HepG2 (cell line): ENCODE data around the gene ATP12A. TPM values are rescaled to one million over a fixed set of nuclear protein-coding genes. Genes with fewer than 3 reads are reported as not detected.

Experiments
- ATAC-seq: fragments of 200-7000 bp; cut with Tn5 transposase; 3 replicates; pipeline ENCODE4 v1.9.1; 2020; ENCODE audit warnings: mild to moderate bottlenecking, moderate library complexity
- BruUV-seq: library from RNA; stranded (reverse); fragments of 400-500 nt; replicated peaks from 2 replicates; lab custom pipeline; 2021; lab: Mats Ljungman, UMichigan
- CTCF ChIA-PET: fragments of 300-600 bp; formaldehyde crosslinking; extraction: SDS; loops from one replicate; lab custom pipeline; 2021; ENCODE audit warnings: low total read pairs, inconsistent platforms, low intra/inter-chr PET ratio; lab: Yijun Ruan, JAX
- POLR2A ChIA-PET: fragments of 350-600 bp; sonication (Branson Sonifier 250); formaldehyde crosslinking; loops from one replicate; lab custom pipeline; 2020; ENCODE audit warnings: antibody characterized with exemption, inconsistent platforms; lab: Yijun Ruan, JAX
- DNase-seq: peaks from one replicate; pipeline ENCODE4 v3.0.0-alpha.2; 2015; ENCODE audit warnings: low spot score
- FAIRE-seq: peaks from 3 replicates; lab custom pipeline; 2011; peaks lifted over from hg19 to GRCh38; lab: Jason Lieb, UNC
- H2AFZ ChIP-seq: one replicate; pipeline ENCODE4 v1.6.1; 2011; ENCODE audit warnings: low read length, inconsistent platforms
- H3K27ac ChIP-seq: fragments of 300-600 bp; 3 replicates; pipeline ENCODE4 v1.8.0; 2011; ENCODE audit warnings: mixed run types, mild to moderate bottlenecking, mixed read lengths, low read length, inconsistent platforms; ENCODE audit not compliant: insufficient read depth; ENCODE audit errors: extremely low read length
- H3K27me3 ChIP-seq, 2 experiments: fragments of 200-600 bp in 1 of 2; 2 replicates in 1 of 2; 3 replicates in 1 of 2; pipeline versions ENCODE4 v1.6.0 to v1.8.0; 2011; ENCODE audit warnings: low read length in 2 of 2, mild to moderate bottlenecking in 2 of 2, moderate library complexity in 2 of 2, inconsistent platforms in 1 of 2; ENCODE audit not compliant: insufficient read depth in 2 of 2, control insufficient read depth in 1 of 2
- H3K36me3 ChIP-seq, 2 experiments: fragments of 200-600 bp in 1 of 2; replicated peaks in 1 of 2; 2 replicates in 1 of 2; 3 replicates in 1 of 2; pipeline versions ENCODE4 v1.5.1 to v1.8.0; 2011; ENCODE audit warnings: low read length in 2 of 2, inconsistent platforms in 1 of 2; ENCODE audit not compliant: insufficient read depth in 2 of 2, control insufficient read depth in 1 of 2
- H3K4me1 ChIP-seq: 2 replicates; pipeline ENCODE4 v1.5.1; 2012; ENCODE audit warnings: low read length, inconsistent platforms; ENCODE audit not compliant: insufficient read depth
- H3K4me2 ChIP-seq: 2 replicates; pipeline ENCODE4 v1.6.0; 2011; ENCODE audit warnings: low read depth, low read length, inconsistent platforms
- H3K4me3 ChIP-seq, 3 experiments: fragments of 200-600 bp in 1 of 3; sonication (generic), shearing (Covaris generic) in 1 of 3; replicated peaks in 1 of 3; 2 replicates each; pipeline ENCODE4 v1.5.1; 2011 to 2016; ENCODE audit warnings: low read length in 3 of 3, inconsistent platforms in 2 of 3, low read depth in 2 of 3, mild to moderate bottlenecking in 2 of 3, control low read depth in 1 of 3, mixed read lengths in 1 of 3; ENCODE audit not compliant: insufficient read depth in 1 of 3
- H3K79me2 ChIP-seq: one replicate; pipeline ENCODE4 v1.6.1; 2011; ENCODE audit warnings: low read length, inconsistent platforms; ENCODE audit not compliant: insufficient read depth
- H3K9ac ChIP-seq: 2 replicates; pipeline ENCODE4 v1.6.0; 2011; ENCODE audit warnings: mild to moderate bottlenecking, low read depth, low read length, inconsistent platforms; ENCODE audit not compliant: insufficient read depth
- H3K9me3 ChIP-seq: 2 replicates; pipeline ENCODE4 v1.5.1; 2012; ENCODE audit warnings: mild to moderate bottlenecking, low read length
- H4K20me1 ChIP-seq: 2 replicates; pipeline ENCODE4 v1.6.0; 2011; ENCODE audit warnings: inconsistent platforms, mild to moderate bottlenecking, low read length, moderate library complexity; ENCODE audit not compliant: insufficient read depth
- HOXD1 ChIP-seq: sonication (generic); formaldehyde crosslinking; IDR thresholded peaks from 2 replicates; pipeline ENCODE4 v1.5.0; 2020; ENCODE audit warnings: missing genetic modification reagents
- IKZF1 ChIP-seq: fragments of 450-650 bp; IDR thresholded peaks from 2 replicates; pipeline ENCODE4 v1.7.1; 2016
- SIN3A ChIP-seq: IDR thresholded peaks from 2 replicates; pipeline ENCODE4 v1.6.1; 2011; ENCODE audit warnings: low read depth, mild to moderate bottlenecking, control low read depth, low read length, borderline replicate concordance
- ZNF121 ChIP-seq: sonication (generic); formaldehyde crosslinking; IDR thresholded peaks from 2 replicates; pipeline ENCODE4 v1.5.0; 2020; ENCODE audit warnings: mild to moderate bottlenecking, missing genetic modification reagents
- ZNF335 ChIP-seq: sonication (generic); formaldehyde crosslinking; IDR thresholded peaks from 2 replicates; pipeline ENCODE4 v1.4.0; 2020; ENCODE audit warnings: missing genetic modification reagents
- ZNF546 ChIP-seq: sonication (generic); formaldehyde crosslinking; conservative IDR thresholded peaks from 2 replicates; pipeline ENCODE4 v1.8.1; 2023; ENCODE audit warnings: mild to moderate bottlenecking, missing genetic modification reagents
- ZNF567 ChIP-seq: sonication (generic); formaldehyde crosslinking; IDR thresholded peaks from 2 replicates; pipeline ENCODE4 v1.8.1; 2023; ENCODE audit warnings: mild to moderate bottlenecking, missing genetic modification reagents, borderline replicate concordance
- ZNF780A ChIP-seq: sonication (generic); formaldehyde crosslinking; IDR thresholded peaks from 2 replicates; pipeline ENCODE4 v1.8.0; 2022; ENCODE audit warnings: mild to moderate bottlenecking, missing genetic modification reagents, moderate library complexity
- ZNF816 ChIP-seq: sonication (generic); formaldehyde crosslinking; IDR thresholded peaks from 2 replicates; pipeline ENCODE4 v1.8.0; 2022; ENCODE audit warnings: missing genetic modification reagents, mild to moderate bottlenecking, borderline replicate concordance
- WGBS: methylation state at CpG from one replicate; pipeline ENCODE4 v1.1.6; 2017; ENCODE audit warnings: low lambda C conversion rate; 5-methylcytosine and 5-hydroxymethylcytosine counted together
- in situ Hi-C: cut with HindIII; loops from 2 replicates; pipeline ENCODE4 v1.10.0; 2017; ENCODE audit warnings: low pct_unique_long_range_greater_than_20kb; ENCODE audit not compliant: extremely low pct_ligation_motif_present
- intact Hi-C: fragments of 100-400 bp; cut with micrococcal nuclease; formaldehyde crosslinking; loops from one replicate; pipeline ENCODE4 v1.10.0; 2022; ENCODE audit not compliant: unreplicated experiment
- polyA plus RNA-seq, 8 experiments: library from polyadenylated mRNA; depleted of rRNA in 3 of 8; stranded (reverse) in 7 of 8; unstranded in 1 of 8; fragments of >200 nt; fragmentation: Illumina TruSeq in 4 of 8; extraction: Trizol in 4 of 8; gene quantifications; 2 replicates each; pipeline versions ENCODE4 v1.2.1 to v1.2.3, GENCODE V29; 2011 to 2016; ENCODE audit warnings: low read depth in 4 of 8, missing spikeins in 1 of 8, mixed read lengths in 1 of 8; ENCODE audit not compliant: insufficient read depth in 1 of 8
- total RNA-seq, 5 experiments: library from RNA; depleted of rRNA; stranded (reverse); fragments of >200 nt; fragmentation: Illumina TruSeq; extraction: Trizol; gene quantifications; 2 replicates each; pipeline ENCODE4 v1.2.3, GENCODE V29; 2016; ENCODE audit warnings: low read depth in 1 of 5
- TF ChIP-seq, protein P1 (sequence below): sonication (generic); formaldehyde crosslinking; IDR thresholded peaks from 2 replicates; pipeline ENCODE4 v1.9.0; 2021; ENCODE audit warnings: missing genetic modification reagents, borderline replicate concordance
- TF ChIP-seq, protein P2 (sequence below): sonication (generic); formaldehyde crosslinking; conservative IDR thresholded peaks from 2 replicates; pipeline ENCODE4 v1.8.0; 2022; ENCODE audit warnings: missing genetic modification reagents

Gene ATP12A
- total and polyA plus RNA-seq, 2 of the 13 experiments (the other 11 are each of a cell fraction or from before 2014, with no cell fraction given) = not detected

DNA sequence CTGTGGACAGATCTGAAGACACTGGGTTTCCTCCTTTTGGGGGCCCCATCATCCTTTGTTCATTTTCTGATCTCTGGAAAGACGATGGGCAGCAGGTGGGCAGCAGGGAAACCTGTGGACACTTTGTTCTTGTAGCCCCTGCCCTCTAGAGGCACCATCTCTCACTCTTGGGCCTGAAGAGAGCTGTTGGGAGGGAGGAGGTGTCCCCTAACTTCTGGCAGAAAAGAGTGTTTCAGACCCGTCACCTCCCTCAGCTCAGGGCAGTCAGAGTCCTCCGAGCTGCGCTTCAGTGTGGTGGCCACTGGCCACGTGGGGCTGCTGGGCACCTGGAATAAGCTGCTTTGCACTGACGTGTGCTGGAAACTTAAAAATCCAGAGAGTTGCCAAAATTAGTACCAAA, 56.8 kb downstream of the ATP12A start:
- no peak overlapping the region for H2AFZ ChIP-seq
- no peak overlapping the region for H3K9ac ChIP-seq
- no peaks in the 10 kb centered on the region for H3K36me3 ChIP-seq
- H4K20me1 ChIP-seq = no peaks in the 10 kb centered on the region
- no peaks in the 10 kb centered on the region for H3K4me1 ChIP-seq
- DNase-seq = no peak
- 18% methylated on average over 6 of the region's 6 CpGs for WGBS
- peaks cover 0 to 2% of the 10 kb centered on the region in 2 experiments; a peak in 2 of 5 replicates for H3K27me3 ChIP-seq
- H3K9me3 ChIP-seq = no peaks in the 10 kb centered on the region
- TF ChIP-seq ZNF121 (CRISPR knock-in tag) (no peak), ZNF816 (CRISPR knock-in tag) (no peak), SIN3A (no peak), HOXD1 (CRISPR knock-in tag) (no peak), ZNF335 (CRISPR knock-in tag) (no peak)
- H3K79me2 ChIP-seq = no peaks in the 10 kb centered on the region
- FAIRE-seq = no peak
- in situ Hi-C loops (no loop called here), intact Hi-C loops (no loop called here)
- no peak overlapping the region for H3K4me3 ChIP-seq
- ChIA-PET CTCF (no interaction called here), POLR2A (no interaction called here)
- peak; percentile 34; the same call in 1 of the 3 replicates for ATAC-seq
- no TSS peak for BruUV-seq
- H3K27ac ChIP-seq = no peak overlapping the region
- no peak overlapping the region for H3K4me2 ChIP-seq

DNA sequence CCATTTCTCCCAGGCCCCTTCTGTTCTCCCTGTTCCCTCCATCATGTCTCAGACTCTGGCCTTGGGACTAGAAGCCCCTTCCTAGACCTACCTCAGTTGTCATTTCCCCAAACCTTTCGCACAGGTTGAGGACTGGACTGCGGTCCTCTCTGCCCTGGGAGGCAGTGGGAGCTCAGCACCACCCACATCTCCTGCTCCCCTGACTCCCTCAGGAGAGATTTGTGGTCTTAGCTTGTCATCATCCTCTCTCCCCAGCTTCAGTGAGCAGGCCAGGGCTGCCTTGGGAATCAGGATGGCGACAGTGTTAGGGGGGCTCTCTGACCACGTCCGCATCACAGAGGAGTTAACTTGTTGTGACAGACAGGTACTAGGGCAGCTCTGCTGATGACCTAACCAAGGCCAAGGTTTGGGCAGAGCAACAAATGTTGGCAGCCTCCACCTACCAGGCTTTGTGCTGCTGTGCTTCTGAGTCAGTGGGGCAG, 58.2 kb downstream of the ATP12A start:
- no peak overlapping the region for H3K4me3 ChIP-seq
- 67% methylated on average over 4 of the region's 5 CpGs for WGBS
- no peaks in the 10 kb centered on the region for H3K36me3 ChIP-seq
- no peak overlapping the region for H2AFZ ChIP-seq
- intact Hi-C loops = no loop called here
- H3K9me3 ChIP-seq = no peaks in the 10 kb centered on the region
- ChIA-PET CTCF (no interaction called here), POLR2A (no interaction called here)
- BruUV-seq = no TSS peak
- no peak for FAIRE-seq
- peaks cover 0 to 2% of the 10 kb centered on the region in 2 experiments; a peak in 2 of 5 replicates for H3K27me3 ChIP-seq
- H3K79me2 ChIP-seq = no peaks in the 10 kb centered on the region
- H3K4me2 ChIP-seq = no peak overlapping the region
- TF ChIP-seq ZNF546 (CRISPR knock-in tag) = no peak
- TF ChIP-seq ZNF780A (CRISPR knock-in tag) = no peak
- TF ChIP-seq, protein P1, sequence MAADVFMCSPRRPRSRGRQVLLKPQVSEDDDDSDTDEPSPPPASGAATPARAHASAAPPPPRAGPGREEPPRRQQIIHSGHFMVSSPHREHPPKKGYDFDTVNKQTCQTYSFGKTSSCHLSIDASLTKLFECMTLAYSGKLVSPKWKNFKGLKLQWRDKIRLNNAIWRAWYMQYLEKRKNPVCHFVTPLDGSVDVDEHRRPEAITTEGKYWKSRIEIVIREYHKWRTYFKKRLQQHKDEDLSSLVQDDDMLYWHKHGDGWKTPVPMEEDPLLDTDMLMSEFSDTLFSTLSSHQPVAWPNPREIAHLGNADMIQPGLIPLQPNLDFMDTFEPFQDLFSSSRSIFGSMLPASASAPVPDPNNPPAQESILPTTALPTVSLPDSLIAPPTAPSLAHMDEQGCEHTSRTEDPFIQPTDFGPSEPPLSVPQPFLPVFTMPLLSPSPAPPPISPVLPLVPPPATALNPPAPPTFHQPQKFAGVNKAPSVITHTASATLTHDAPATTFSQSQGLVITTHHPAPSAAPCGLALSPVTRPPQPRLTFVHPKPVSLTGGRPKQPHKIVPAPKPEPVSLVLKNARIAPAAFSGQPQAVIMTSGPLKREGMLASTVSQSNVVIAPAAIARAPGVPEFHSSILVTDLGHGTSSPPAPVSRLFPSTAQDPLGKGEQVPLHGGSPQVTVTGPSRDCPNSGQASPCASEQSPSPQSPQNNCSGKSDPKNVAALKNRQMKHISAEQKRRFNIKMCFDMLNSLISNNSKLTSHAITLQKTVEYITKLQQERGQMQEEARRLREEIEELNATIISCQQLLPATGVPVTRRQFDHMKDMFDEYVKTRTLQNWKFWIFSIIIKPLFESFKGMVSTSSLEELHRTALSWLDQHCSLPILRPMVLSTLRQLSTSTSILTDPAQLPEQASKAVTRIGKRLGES (CRISPR knock-in tag) = no peak
- TF ChIP-seq IKZF1 = no peak
- TF ChIP-seq, protein P2, sequence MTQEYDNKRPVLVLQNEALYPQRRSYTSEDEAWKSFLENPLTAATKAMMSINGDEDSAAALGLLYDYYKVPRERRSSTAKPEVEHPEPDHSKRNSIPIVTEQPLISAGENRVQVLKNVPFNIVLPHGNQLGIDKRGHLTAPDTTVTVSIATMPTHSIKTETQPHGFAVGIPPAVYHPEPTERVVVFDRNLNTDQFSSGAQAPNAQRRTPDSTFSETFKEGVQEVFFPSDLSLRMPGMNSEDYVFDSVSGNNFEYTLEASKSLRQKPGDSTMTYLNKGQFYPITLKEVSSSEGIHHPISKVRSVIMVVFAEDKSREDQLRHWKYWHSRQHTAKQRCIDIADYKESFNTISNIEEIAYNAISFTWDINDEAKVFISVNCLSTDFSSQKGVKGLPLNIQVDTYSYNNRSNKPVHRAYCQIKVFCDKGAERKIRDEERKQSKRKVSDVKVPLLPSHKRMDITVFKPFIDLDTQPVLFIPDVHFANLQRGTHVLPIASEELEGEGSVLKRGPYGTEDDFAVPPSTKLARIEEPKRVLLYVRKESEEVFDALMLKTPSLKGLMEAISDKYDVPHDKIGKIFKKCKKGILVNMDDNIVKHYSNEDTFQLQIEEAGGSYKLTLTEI = no peak
- no peak for TF ChIP-seq ZNF567 (CRISPR knock-in tag)
- in situ Hi-C loops = no loop called here
- no peak overlapping the region for H3K27ac ChIP-seq
- no peaks in the 10 kb centered on the region for H3K4me1 ChIP-seq
- H3K9ac ChIP-seq = no peak overlapping the region
- no peak for DNase-seq
- H4K20me1 ChIP-seq = no peaks in the 10 kb centered on the region
- ATAC-seq = no peak
